ENCODE results near the gene MLLT3. TPM values are rescaled to one million over a fixed set of nuclear protein-coding genes. Genes with fewer than 3 reads are reported as not detected.

MLLT3 gene
- total RNA-seq, 1 experiment from 2014 or later, result 20.0 TPM

DNA sequence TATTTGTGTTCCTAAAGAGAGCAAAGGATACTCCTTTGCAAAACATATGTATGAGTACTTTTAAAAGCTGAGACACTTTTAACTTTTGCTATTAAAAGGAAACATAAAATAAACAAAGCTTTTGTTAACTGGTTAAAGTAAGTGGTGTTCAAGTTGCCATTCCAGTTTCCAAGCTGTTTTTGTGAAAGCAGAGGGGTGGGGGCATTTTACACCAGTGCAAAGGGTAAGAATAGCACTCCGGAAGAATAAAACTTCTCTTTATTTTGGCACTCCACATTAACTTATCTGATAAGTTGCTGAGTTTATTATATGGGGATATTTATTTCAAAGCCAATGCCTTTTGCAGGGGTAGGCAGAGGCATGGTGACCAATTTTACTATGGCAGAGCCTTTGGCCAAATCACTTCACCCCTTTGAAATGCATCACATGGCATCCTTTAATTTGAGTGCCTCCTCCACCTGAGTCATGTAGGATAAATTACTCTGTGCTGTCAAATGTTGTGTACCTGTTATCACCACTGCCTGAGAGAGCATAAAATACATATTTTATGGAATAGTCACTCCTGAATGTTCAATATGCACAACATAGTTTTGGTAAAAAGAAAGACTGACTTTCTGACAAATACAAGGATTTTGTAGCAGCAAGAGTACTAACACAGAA, 62.9 kb downstream of the MLLT3 start:
- DNase-seq (ENCODE audit: low read depth), result peak; percentile 27

GRCh38 chr9:20558566-20559016, 63.7 kb downstream of the MLLT3 start:
- DNase-seq (ENCODE audit: low read depth), result peak; percentile 95

DNA sequence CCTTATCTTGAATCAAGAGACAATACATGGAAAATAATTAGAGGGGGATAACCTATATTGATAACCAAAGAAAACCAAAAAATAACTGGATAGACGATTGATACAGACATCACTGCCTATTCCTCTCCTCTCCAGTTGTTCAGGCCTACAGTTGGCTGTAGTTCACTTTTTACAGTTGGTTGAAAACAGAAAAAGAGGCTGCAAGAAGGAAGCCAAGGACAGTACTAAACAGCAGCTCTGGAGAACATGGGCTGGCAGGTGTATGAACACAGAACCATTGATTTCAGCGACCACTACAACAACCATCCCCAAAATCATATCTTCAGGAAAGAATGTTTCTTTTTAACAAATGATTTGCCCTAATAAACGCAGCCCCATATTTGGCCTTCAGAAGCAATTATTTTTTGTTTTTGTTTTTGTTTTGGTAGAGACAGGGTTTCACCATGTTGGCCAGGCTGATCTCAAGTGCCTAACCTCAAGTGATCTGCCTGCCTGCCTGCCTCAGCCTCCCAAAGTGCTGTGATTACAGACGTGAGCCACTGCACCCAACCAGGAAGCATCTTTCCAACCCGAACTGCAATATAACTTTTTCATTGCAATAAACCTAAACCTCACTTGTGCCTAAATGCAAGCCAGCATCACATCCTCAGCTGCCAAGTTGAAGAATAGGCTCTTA, 64.3 kb downstream of the MLLT3 start:
- no peak for DNase-seq (ENCODE audit: low read depth)

DNA sequence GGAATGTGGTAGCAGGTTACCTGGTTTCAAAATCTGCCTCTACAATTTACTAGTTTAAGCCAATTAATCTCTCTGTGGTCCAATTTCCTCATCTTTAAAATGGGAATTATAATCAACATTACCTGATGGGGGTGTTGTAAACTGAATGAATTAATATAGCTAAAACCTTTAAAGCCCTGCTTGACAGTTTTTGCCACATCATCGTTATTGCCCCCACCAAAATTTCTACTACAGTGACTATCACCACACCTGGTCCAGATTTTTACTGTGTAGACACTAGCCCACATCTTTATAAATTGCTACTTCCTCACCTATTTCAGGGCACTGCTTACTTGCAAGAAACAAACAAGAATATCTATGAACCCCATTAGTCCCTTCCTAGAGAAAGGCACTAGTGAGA, 65.0 kb downstream of the MLLT3 start:
- DNase-seq (ENCODE audit: low read depth), result no peak

- no peak for DNase-seq (ENCODE audit: low read depth)
These were observed 68.6 kb downstream of the MLLT3 start for GRCh38 chr9:20553558-20554149.

GRCh38 chr9:20552874-20553557, 69.3 kb downstream of the MLLT3 start:
- peak; percentile 17 for DNase-seq (ENCODE audit: low read depth)

GRCh38 chr9:20551835-20552234, 70.5 kb downstream of the MLLT3 start:
- no peak for DNase-seq (ENCODE audit: low read depth)

- DNase-seq (ENCODE audit: low read depth), result peak; percentile 68
These were observed 71.1 kb downstream of the MLLT3 start for GRCh38 chr9:20551236-20551635.

DNA sequence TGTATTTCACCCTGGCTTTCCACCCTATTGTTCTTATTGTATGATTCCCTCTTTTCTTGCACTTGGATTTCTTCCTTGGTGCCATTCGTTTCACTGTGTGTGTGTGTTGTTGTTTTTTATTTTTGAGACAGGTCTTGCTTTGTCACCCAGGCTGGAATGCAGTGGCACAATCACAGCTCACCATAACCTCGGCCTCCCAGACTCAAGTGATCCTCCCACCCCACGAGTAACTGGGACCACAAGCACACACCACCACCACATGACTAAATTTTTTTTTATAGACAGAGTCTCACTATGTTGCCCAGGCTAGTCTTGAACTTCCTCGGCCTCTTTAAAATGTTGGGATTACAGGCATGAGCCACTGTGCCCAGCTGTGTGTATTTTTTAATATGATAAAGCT, 72.0 kb downstream of the MLLT3 start:
- peak; percentile 27 for DNase-seq (ENCODE audit: low read depth)

DNA sequence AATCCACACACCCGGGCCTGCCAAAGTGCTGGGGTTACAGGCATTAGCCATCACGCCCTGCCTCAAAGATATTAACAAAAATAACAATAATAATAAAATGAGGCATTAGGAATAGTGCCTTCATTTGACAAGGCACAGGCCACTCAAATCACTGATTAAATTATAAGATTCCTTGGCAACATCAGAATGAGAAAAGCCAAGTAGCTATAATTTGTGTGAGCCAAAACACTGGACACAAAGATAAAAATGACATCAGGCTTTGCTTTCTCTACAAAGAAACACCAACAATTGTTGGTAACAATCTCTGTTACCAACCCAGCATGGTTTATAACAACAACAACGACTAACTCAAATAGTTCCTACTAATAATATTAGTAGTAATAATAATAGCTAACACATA, 73.2 kb downstream of the MLLT3 start:
- DNase-seq (ENCODE audit: low read depth), result no peak

DNA sequence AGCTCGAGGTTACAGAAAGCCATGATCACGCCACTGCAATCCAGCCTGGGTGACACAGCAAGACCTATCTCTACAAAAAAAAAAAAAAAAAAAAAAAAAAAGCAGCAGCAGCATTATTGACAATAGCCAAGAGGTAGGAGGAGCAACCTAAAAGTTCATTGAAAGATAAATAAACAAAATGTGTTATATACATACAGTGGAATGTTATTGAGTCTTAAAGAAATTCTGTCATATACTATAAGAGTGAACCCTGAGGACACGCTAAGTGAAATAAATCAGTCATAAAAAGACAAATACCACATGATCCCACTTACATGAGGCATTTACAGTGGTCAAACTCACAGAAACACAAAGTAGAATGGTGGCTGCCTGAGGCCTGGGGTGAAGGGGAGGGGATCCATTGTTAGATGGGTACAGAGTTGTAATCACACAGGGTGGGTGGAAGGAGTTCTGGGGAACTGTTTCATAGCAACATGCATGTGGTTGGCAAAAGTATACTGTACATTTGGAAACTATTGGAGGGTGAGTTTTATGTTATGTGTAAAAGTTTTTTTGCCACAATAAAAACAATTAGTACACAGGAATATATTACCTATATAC, 77.2 kb downstream of the MLLT3 start:
- DNase-seq (ENCODE audit: low read depth), result no peak

DNA sequence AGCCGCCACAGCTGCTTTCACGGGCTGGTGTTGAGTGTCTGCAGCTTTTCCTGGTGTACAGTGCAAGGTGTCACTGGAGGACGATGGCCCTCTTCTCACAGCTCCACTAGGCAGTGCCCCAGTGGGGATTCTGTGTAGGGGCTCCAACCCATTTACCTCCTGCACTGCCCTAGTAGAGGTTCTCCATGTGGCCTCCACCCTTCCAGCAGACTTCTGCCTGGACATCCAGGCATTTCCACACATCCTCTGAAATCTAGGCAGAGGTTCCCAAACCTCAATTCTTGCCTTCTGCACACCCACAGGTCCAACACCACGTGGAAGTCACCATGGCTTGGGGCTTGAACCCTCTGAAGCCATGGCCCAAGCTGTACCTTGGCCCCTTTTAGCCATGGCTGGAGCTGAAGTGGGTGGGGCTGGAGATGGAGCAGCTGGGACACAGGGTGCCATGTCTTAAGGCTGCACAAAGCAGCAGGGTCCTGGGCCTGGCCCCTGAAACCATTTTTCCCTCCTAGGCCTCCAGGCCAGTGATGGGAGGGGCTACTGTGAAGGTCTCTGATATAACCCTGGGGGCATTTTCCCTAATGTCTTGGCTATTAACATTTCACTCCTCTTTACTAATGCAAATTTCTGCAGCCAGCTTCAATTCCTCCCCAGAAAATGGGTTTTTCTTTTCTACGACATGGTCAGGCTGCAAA, 82.0 kb downstream of the MLLT3 start:
- no peak for DNase-seq (ENCODE audit: low read depth)

DNA sequence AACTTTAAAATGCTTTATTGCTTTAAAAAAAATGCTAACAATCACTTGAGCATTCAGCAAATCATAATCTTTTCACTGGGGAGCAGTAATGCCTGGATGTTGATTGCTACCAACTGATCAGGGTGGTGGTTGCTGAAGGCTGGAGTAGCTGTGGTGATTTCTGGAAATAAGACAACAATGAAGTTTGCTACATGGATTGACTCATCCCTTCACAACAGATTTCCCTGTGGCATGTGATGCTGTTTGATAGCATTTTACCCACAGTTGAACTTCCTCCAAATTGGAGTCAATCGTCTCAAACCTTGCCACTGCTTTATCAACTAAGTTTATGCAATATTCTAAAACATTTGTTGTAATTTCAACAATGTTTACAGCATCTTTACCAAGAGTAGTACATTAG, 83.3 kb downstream of the MLLT3 start:
- DNase-seq (ENCODE audit: low read depth), result no peak

DNA sequence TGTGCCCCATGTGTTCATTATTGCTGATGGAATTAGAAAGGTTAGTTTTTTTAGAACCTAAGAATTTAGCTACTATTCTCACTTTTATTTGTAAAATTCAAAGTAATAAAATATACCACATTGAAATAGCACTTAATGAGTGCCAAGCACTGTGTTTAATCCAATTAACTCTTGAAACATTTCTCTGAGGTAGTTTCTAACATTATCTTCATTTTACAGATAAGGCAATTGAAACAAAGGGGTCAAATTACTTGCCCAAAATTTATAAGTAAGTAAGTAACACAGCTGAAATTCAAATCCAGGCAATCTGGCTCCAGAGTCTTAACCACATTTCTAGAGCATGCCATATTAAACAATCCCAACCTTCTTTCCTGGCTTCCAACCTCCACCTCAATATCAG, 84.2 kb downstream of the MLLT3 start:
- no peak for DNase-seq (ENCODE audit: low read depth)

- DNase-seq (ENCODE audit: low read depth), result no peak
These were observed 85.0 kb downstream of the MLLT3 start for GRCh38 chr9:20537294-20537693.

DNA sequence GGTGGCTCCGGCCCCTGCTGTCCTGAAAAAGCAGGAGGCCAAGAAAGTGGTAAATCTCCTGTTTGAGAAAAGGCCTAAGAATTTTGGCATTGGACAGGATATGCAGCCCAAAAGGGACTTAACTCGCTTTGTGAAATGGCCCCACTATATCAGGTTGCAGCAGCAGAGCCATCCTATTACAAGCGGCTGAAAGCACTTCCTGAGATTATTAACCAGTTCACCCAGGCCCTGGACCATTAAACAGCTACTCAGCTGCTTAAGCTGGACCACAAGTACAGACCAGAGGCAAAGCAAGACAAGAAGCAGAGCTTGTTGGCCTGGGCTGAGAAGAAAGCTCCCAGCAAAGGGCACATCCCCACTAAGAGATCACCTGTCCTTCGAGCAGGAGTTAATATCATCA, 89.7 kb downstream of the MLLT3 start:
- DNase-seq (ENCODE audit: low read depth), result no peak

DNA sequence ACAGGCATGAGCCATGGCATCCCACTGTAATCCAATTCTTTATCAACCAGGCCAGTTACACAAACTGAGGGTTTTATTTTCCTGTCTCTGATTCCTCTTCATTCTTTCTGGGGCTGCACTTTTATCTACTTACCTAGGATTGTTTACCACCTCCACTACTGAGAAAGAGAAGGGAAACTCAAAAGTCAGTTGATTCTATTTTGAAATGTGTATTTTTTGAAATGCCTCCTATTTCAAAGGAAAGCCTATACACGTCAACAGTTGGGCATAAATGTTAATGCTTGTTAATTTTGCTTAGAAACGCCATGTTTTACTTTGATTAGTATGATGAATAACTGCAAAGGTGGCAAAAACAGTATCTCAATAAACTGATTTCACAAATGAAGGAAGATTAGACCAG, 92.5 kb downstream of the MLLT3 start:
- DNase-seq (ENCODE audit: low read depth), result no peak

DNA sequence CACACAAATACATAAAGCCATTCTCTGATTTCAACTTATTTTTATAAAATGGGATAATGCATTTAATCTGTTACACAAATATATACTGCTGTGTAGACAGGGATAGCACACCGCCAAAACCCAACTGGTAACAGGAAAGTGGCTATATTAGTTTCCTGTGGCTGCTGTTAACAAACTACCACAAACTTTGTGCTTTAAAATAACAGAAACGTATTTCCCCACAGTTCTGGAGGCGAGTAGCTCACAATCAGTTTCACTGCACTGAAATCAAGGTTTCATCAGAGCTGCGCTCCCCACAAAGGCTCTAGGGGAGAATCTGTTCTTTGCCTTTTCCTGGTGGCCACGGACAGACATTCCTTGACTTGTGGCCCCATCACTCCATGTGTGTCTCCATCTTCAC, 94.0 kb downstream of the MLLT3 start:
- DNase-seq (ENCODE audit: low read depth), result no peak

- peak; percentile 22 for DNase-seq (ENCODE audit: low read depth)
These were observed 95.6 kb downstream of the MLLT3 start for GRCh38 chr9:20526500-20527319.

DNA sequence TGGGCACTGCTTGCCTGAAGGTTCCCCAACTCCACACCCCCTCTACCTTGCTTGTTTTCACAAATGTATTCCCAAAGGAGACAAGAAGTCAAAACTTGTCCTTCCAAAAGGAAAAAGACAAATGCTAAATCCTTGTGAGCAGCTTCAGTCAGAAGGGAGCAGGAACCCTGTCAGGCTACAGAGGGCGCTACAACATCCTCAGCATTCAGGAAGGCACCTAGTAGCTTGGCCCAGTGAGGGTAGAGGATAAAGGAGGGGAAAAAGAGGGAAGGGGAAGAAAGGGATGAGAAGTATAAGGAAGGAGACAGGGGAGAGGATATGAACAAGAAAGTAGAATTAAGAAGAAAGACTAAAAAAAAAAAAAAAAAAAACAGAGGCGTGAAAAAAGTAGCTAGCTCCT, 97.5 kb downstream of the MLLT3 start:
- no peak for DNase-seq (ENCODE audit: low read depth)

Measured in HT1080 (cell line).